ENCODE data around the gene IQCH.
"Not testable (repeated sequence)": the region's sequence is repeated elsewhere in the genome, so short reads cannot be mapped to it uniquely, and the experiment has no call there.

IQCH gene

DNA sequence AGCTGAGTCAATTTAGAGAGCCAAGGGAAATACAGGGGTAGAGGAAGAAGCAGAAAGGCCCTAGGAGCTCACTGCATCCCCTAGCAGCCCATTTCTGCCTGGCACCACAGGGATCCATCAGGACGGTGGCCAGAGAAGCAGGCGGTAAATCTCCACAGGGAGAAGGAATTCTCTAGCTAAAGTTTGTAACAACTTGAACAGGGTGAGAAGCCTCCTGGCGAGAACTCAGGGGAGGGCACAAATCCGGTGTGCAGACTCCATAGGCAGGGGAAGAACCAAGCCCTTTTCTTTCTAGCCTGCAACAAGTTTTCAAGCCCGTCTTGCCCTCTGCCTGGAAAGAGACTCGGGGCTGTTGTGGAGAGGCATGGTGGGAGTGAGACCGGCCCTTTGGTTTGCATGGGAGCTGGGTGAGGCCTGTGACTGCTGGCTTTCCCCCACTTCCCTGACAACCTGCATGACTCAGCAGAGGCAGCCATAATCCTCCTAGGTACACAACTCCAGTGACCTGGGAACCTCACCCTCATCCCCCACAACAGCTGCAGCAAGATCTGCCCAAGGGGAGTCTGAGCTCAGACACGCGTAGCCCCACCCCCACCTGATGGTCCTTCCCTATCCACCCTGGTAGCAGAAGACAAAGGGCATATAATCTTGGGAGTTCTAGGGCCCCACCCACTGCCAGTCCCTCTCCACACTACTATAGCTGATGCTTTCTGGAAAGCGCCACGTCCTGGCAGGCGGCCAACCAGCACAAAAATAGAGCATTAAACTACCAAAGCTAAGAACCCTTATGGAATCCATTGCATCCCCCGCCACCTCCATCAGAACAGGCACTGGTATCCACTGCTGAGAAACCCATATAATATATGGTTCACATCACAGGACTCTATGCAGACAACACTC lies 182.0 kb downstream of the IQCH start:
- not testable (repeated sequence) for DNase-seq (ENCODE audit: low read depth)

DNA sequence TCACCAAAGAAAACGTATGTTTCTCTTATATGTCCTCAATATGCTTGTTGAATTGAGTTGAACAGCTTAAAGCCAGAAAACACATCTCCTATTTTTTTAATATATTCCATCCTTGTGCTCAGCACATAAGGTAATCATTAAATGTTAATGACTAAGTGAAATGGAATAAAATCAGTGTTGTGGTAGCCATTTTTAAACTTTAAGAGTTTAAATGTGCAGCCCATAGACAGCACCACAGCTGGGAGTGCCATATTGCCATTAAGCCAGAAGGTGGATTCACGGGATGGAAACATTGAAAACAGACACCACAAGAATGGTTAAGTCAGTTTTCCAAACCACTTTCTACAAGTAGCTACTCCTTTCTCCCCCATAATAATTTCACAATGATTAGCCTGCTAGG lies 189.5 kb downstream of the IQCH start:
- DNase-seq (ENCODE audit: low read depth) = no peak

DNA sequence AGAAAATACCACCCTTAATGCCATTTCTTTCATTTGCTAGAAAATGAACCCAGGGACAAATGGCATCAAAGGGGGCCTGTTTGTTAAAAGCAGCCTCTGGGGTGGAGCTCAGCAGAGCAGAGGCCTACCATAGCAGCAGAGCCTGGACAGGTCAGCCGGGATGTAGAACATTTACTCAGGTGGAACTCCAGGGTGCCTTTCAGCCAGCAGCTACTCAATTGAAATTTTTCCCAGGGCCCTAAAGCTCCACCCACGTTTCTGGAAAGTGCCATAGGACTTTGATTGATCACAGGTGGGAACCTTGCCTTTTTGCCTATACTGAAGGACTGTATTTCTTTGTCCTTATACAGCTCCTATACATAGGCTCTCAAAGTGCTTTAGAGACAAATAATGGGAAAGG lies 191.9 kb downstream of the IQCH start:
- no peak for DNase-seq (ENCODE audit: low read depth)

DNA sequence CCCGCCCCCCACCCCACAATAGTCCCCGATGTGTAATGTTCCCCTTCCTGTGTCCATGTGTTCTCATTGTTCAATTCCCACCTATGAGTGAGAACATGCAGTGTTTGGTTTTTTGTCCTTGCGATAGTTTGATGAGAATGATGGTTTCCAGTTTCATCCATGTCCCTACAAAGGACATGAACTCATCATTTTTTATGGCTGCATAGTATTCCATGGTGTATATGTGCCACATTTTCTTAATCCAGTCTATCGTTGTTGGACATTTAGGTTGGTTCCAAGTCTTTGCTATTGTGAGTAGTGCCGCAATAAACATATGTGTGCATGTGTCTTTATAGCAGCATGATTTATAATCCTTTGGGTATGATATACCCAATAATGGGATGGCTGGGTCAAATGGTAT lies 193.8 kb downstream of the IQCH start:
- DNase-seq (ENCODE audit: low read depth) = not testable (repeated sequence)

DNA sequence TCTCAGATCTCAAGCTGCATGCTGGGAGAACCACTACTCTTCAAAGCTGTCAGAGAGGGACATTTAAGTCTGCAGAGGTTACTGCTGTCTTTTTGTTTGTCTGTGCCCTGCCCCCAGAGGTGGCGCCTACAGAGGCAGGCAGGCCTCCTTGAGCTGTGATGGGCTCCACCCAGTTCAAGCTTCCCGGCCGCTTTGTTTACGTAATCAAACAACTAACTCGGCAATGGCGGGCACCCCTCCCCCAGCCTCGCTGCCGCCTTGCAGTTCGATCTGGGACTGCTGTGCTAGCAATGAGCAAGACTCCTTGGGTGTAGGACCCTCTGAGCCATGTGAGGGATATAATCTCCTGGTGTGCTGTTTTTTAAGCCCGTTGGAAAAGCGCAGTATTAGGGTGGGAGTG lies 199.1 kb downstream of the IQCH start:
- not testable (repeated sequence) for DNase-seq (ENCODE audit: low read depth)

DNA sequence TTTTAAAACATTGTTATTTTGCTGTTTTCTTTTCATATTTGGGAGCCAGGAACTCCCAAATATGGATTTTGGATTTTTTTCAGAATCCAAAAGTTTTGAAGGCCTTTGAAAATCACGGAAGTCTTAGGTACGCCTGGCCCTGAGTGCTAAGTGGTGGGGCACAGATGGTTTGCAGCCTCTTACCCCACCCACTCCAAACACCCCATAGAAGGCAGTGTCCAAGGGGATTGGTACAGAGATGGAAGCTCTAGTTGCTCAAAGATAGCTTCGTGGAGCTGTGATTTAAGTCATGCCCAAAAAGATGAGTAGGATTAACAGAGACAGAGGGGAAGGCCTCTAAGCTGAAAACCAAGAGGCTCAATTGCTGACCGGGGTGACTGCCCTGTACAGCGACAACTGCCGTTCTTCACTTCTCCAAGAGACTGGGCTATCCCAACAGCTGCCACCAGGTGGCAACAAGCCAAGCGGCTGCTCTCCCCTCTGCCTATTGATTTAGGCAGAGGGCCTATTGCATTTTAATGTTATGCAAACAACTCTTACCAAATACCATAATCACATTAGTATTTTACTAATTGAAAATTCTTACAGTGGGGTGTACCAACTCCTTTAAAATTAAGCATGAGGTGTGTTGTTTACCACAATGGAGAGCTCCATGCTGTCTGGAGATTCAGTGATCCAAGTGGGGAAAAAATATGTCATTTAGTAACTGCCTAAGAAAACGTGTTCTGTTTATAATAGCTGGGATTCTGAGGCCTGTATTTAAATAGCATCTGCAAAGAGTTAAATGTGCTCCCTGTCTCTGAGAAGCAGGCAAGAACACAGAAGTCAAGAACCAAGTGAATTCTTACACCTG lies 202.3 kb downstream of the IQCH start:
- peak; percentile 42 for DNase-seq (ENCODE audit: low read depth)

DNA sequence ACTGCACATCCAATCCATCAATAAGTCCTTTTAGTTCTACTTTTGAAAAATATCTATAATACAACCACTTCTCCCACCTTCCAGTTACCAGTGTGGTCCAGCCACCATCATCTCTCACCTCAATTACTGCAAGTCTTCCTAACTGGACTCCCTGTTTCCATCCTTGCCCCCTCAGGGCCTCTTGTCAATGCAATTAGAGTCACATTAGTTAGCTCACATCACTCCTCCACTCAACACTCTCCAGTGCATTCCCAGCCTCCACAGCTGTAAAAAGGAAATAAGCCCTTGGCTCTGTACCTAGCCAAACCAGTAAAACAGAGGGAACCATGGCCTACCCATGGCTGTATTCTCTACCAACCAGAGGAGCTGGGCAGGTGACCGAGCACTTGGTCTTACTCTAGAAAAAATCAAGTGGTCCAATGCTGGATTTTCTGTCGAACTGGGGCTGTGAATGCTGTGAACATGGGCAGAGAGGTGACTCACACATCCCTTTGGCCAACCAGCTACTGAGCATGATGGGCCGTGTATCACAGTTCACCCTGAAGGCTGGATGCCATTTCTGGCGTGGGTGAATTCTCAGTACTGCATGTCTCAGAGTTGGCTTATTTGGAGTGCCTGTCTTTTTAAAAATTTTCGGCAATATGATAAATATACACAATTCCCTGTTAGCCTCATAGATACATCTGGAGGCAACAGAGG lies 203.9 kb downstream of the IQCH start:
- no peak for DNase-seq (ENCODE audit: low read depth)

DNA sequence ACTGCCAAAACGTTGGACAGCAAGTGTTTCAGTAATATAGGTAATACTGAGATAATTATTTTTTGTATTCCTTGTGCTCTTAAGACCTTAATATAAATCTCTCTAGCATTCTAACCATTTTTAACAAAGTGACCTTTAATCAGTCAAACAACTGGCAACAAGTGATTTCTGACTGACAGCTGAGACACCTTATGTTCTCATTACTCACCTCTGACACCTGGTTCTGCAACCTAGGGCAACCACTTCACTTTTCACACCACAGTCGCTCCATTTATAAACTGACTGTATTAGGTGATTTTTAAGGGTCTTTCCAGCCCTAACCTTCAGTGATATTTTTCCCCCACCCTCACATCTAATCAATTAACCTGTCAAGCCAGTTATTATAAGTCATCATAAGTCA lies 205.9 kb downstream of the IQCH start:
- DNase-seq (ENCODE audit: low read depth) = no peak

DNA sequence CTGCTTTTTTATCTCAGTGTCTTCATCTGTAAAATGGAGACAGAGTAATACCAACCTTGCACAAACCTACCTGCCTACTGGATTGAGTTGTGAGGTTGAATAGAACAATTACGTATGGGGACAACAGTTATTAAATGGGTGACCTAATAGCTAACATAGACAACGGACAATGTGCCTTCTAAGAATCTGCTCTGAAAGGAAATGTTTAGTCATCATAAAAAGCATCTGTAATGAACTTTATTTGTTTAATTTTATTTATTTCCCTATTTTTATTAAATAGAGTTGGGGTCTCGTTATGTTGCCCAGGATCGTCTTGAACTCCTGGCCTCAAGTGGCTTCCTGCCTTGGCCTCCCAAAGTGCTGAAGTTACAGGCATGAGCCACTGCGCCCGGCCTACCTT lies 207.1 kb downstream of the IQCH start:
- no peak for DNase-seq (ENCODE audit: low read depth)

DNA sequence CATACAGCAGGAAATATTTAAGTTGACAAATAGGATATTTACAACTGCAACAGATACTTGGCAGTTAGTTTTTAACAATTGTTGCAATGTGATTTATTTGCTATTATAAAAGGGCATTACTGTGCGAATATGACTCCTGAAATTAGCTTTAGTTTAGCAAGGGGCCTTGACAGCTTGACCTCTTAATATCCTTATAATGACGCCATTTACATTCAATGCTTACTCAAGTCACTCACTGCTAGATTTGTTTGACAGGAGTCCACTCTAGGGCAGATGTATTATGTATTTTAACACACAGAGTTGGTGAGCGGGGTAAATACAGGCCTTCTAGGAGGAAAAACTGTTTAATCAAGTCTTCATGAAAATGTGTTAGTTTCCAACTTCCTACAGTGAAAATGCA lies 208.3 kb downstream of the IQCH start:
- no peak for DNase-seq (ENCODE audit: low read depth)

DNA sequence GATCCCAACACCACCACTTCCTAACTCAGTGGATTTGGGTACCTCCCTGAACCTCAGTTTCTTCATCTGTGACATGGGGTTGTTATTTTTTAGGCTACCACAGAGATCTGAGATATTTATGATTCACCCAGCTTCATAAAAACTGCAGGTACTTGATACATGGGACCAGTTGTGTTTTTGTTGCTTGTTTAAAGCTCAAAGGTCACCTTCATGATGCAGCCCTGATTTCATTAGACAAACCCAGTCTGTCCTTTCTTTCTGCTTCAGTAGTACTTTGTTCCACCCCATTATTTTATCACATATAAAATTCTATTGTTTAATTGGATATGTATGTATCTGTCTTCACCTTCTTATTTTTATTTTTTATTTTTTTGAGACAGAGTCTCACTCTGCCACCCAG lies 208.9 kb downstream of the IQCH start:
- no peak for DNase-seq (ENCODE audit: low read depth)

DNA sequence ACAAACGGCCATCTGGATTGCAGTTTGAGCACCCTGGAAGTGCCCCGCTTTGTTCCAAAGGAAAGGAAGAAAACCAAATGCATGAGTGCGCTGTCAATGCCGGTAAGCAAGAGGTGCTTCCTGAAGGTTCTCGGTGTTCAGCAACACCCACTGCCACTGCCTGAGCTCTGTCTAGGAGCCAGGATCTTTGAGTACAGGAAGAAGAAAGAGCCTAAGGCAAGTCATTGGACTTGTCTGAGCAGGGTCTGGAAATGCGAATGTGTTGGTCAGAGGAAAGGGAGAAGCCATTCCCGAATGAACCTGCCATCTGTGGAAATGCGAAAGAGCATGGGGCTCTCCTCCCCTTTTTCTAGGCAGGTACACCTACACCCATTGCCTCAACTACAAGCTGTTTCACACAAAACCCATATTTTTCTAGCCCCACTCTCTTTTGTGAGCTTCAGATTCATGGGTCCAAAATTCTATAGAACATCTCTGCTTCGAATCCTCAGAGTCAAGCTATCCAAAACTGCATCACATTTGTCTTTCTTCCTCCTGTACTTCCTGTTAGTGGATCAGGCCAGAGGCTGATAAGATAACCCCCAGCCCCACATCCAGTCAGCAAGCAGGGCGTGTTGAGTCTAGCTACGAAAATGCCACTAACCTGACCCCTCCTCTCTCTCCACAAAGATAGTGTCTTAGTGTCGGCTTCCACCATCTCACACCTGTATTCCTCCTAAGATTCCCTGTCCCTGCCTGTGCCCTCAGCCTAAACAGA lies 210.8 kb downstream of the IQCH start:
- DNase-seq (ENCODE audit: low read depth) = no peak

DNA sequence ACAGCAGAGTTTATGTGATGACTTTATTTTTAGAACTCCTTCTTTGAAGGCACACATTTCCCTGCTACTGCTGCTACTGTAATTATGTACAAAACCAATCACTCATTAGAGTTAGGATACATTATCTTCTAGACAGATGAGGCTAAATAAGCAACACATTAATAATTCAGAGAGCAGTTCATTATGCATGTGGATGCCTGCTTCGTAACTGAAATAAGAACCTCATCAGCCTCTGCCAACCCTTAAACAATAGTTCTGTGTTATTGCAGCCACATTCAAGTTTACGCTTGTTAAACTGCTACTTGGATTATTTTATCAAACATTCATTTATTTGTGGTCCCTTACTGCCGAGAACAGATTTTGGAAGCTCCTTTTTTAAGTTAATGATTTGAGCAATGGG lies 213.8 kb downstream of the IQCH start:
- DNase-seq (ENCODE audit: low read depth) = no peak

DNA sequence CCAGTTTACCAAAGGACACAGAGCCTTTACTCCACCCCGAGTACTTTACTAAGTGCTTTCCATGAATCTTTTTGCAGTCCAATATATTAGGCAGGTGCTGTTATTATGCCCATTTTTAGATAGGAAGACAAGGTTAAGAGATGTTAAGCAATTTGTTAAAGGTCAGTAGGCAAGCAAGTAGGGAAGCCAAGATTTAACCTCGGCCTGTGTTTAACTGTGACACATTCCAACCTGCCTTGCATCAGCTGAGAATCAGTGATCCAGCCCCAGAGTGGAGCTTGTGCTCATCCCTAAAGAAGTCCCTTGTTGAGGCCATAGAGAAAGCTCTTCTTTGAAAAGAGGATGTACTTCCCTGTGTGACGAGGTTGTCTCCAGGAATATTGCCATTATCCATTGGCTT lies 215.1 kb downstream of the IQCH start:
- no peak for DNase-seq (ENCODE audit: low read depth)

DNA sequence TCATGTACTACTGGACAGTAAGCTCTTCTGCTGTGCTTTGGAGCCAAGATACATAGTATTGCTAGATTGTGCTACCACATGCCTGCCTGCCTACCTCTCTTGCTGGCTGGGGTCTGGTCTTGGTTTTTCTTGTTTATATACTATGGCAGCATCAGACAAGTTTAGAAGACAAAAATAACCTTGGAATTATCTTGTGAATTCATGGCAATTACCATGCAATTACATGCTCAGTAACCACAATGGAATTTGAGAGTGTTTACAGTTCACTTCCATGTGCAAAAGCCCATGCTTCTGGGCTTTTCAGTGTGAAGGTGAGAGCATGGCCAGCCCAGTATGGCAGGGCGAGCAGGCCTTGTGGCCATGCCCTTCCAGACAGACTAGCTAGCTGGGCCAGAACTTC lies 218.4 kb downstream of the IQCH start:
- DNase-seq (ENCODE audit: low read depth) = no peak

DNA sequence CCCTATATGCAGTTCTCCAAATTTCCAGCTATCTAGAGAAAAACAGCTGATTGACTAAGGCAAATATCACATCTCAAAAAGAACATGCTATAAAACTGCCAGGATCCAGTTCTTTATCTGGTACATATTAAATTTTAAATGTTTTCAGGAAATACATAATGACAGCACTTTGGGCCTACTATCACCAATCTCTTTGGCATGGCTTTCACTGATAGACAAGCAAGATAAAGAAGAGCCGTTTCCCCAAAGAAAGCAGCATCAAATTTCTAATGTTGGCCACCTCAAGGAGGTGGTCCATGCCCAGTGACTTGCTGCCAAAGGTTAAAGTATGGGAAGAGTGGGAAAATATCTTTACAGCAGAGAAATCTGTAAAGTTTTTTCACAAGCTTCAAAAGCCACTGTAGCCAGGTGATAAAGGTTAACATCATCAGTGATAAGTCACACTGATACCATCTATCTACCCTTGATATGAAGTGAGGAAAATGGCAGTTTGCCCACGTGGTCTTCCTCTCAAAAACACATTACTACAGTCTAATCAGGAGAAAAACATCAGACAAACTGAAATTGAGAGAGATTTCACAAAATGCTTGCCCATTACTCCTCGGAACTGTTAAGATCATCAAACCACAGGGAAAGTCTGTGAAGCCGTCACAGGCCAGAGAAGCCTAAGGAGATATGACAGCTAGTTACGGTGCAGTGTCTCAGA lies 220.0 kb downstream of the IQCH start:
- no peak for DNase-seq (ENCODE audit: low read depth)

DNA sequence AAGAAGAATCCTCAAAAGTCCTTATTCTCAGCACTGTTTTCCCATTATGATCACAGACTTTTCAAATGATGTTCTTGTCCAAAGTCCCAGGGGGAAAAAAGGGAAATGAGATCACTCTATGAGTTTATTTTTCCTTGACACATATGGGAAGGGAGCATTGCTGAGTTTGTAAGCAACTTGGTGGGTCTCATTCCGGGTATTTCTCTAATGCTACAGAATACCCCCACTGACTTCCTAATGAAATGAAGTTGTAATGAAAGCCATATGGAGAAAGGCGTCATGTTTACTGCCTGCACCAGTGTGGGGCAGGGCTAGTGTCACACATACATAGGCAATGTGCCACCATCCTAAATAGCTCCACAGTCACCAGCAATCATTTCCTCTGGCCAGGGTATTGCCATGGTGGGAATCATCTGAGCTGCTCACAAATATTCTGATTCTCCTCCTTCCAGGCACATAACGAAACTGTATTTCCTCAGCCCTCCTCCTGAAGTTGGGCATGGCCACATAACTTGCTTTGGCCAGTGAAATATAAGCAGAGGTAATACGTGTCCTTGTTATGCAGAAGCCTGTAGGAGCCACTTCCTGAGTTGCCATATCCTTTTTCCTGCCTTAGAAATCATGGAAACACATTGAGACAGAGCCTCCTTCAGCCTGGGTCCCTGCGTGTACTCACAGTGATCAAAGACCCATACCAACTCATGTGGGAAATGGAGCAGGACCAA lies 225.4 kb downstream of the IQCH start:
- no peak for DNase-seq (ENCODE audit: low read depth)

DNA sequence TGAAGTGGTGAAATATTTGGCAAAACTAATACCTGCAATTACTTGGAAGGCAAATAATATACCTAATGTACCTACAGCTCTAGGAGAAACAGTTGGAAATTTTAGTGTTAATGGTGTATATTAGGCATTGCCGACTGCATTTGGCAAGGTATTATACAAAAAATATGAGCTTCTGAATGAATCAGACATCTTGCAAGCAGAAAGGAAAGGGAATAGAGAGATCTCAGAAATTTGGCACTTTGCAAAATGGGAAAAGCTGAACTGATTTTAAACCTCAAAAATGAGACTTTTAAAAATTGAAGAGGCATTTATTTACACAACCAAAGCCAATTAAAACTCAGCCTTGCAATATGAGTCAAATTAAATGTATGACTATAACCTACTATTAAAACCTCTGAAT lies 226.2 kb downstream of the IQCH start:
- DNase-seq (ENCODE audit: low read depth) = no peak

DNA sequence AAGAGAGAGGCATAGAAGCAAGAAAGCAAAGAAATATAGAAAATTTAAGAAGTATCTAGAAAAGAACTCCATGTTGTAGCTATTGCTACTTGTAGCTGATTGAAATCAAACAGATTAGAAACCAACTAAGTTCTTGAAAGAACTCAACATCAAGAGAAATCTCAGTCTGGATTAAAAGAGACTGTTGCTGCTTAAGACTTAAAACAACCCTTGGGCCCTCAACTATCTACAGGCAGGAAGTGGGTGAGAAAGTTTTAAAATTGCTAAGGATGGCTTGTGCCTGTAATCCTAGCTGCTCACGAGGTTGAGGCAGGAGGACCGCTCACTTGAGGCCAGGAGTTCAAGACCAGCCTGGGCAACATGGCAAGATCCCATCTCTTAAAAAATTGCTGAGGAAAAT lies 227.1 kb downstream of the IQCH start:
- no peak for DNase-seq (ENCODE audit: low read depth)

DNA sequence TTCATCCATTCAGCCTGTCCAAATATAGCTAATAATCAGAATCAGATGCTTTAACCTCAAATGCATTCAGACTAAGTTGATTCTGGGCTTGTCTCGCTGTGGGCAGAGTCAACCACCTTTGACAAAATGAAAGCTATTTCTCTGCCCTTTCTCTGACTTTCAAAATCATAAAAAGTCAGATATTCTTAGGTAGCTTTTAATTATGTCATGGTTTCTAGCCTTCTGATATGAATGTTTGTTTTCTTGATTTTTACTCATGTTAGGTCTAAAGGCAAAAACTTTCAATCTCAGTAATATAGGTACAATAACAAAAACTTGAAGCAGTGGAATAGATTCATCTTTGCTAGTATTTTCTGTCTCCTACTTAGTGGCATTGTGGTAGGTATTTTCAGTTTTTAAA lies 241.0 kb downstream of the IQCH start:
- DNase-seq (ENCODE audit: low read depth) = no peak

All from HS-27A (cell line).